ENCODE measurements around the gene ERC2. TPM values are rescaled to one million over a fixed set of nuclear protein-coding genes. Genes with fewer than 3 reads are reported as not detected.

Gene ERC2
- total and polyA plus RNA-seq, 2 donors (not counting 3 experiments of a cell fraction or from before 2014, with no cell fraction given): 5.6 to 15.5 TPM

DNA sequence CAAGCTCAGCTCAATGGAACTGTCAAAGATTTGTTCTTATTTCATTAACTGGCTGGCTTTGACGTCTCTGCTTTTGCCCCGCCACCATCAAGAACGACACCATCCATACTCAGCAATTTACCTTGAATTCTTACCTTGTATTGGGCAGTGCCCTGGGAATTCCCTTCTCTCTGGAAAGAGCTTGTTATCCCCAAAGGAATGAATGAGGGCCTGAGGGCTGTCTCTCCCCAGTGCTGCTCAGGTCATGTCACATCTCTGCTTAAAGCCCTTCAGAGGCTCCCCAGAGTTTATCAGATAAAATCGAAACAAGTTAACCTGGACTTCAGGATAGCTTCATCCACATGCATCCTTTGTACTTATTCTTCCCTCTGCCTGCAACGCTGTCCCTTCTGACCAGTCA, 975.3 kb downstream of the ERC2 start:
- POLR2A ChIA-PET: no interaction called here

DNA sequence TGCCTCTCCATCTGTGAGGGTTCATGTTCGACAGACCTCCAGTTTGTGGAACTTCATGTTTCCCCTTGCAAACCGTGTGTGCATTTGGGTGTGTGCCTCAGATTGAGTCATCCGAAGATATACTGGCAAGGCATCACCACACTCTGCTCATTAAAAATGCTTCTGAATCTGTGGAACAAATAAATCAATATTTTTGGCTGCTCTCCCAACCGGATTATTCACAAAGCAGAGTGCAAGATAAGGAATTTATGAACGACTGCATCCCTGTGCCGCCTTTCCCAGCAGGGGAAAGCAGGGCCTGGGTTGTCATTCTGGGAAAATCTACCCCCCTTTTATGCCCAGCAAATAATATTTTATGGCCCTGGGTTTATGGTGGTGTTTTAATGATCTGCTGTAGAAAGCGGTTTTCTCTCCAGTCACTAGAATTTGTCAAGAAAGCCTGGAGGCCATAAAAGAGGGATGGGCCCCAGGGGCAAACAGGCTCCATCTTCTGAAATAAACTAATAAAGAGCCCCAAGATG, 976.9 kb downstream of the ERC2 start:
- Histone ChIP-seq H3K9me1 (replicated peaks; ENCODE audit: control insufficient read depth, extremely low read depth, insufficient read depth, low read length) (no peaks in the 10 kb centered on the region), H3K27ac (ENCODE audit: insufficient read depth, low read depth, low read length) (no peak overlapping the region), H3K4me3 (replicated peaks in 1 of 3; ENCODE audit: insufficient read depth in 1 of 3, low read depth in 1 of 3, low read length in 3 of 3) (no peak overlapping the region), H2AFZ (ENCODE audit: low read depth, low read length) (no peak overlapping the region), H3K36me3 (ENCODE audit: control insufficient read depth in 2 of 2, extremely low read depth in 1 of 2, insufficient read depth in 2 of 2, low read length in 2 of 2) (no peaks in the 10 kb centered on the region), H3K27me3 (ENCODE audit: control insufficient read depth in 2 of 2, insufficient read depth in 2 of 2, low read length in 2 of 2) (peaks cover 43 to 51% of the 10 kb centered on the region in 2 experiments), H3K4me1 (ENCODE audit: control insufficient read depth, extremely low read depth, insufficient read depth, low read length) (peaks cover 11% of the 10 kb centered on the region), H3K9ac (replicated peaks; ENCODE audit: extremely low read depth, insufficient read depth, low read length) (no peak overlapping the region), H4K20me1 (replicated peaks; ENCODE audit: control insufficient read depth, extremely low read depth, insufficient read depth, low read length) (no peaks in the 10 kb centered on the region), H3K79me2 (ENCODE audit: control insufficient read depth, insufficient read depth, low read length) (no peaks in the 10 kb centered on the region), H3K4me2 (ENCODE audit: insufficient read depth, low read length) (no peak overlapping the region), H3K9me3 (replicated peaks; ENCODE audit: control insufficient read depth, insufficient read depth, low read length) (no peaks in the 10 kb centered on the region)
- BruUV-seq (replicated peaks): no TSS peak
- no peak for FAIRE-seq
- dilution Hi-C loops (cut with MboI; ENCODE audit: extremely low pct_ligation_motif_present, low sequenced_read_pairs) (no loop called here), intact Hi-C loops (cut with micrococcal nuclease) (no loop called here)
- ChIA-PET CTCF (no interaction called here), POLR2A (no interaction called here)
- peak; percentile 13 for DNase-seq (ENCODE audit: low read depth, low spot score)
- no peak for TF ChIP-seq JUN (IDR thresholded peaks at IDR 0.05; ENCODE audit: borderline replicate concordance, insufficient read depth, insufficient read length, low read depth)
- TF ChIP-seq POLR2A (IDR thresholded peaks at IDR 0.05; ENCODE audit: low read depth, low read length): no peak
- no peak for TF ChIP-seq MYC (IDR thresholded peaks at IDR 0.05; ENCODE audit: low read depth, low read length)
- TF ChIP-seq, protein P1, sequence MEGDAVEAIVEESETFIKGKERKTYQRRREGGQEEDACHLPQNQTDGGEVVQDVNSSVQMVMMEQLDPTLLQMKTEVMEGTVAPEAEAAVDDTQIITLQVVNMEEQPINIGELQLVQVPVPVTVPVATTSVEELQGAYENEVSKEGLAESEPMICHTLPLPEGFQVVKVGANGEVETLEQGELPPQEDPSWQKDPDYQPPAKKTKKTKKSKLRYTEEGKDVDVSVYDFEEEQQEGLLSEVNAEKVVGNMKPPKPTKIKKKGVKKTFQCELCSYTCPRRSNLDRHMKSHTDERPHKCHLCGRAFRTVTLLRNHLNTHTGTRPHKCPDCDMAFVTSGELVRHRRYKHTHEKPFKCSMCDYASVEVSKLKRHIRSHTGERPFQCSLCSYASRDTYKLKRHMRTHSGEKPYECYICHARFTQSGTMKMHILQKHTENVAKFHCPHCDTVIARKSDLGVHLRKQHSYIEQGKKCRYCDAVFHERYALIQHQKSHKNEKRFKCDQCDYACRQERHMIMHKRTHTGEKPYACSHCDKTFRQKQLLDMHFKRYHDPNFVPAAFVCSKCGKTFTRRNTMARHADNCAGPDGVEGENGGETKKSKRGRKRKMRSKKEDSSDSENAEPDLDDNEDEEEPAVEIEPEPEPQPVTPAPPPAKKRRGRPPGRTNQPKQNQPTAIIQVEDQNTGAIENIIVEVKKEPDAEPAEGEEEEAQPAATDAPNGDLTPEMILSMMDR (IDR thresholded peaks at IDR 0.05; ENCODE audit: extremely low read depth in 1 of 2, insufficient read depth in 1 of 2, low read depth in 1 of 2, low read length in 2 of 2): no peak

More for the DNA sequence above, 975.3 kb downstream of the ERC2 start:
- H3K9me3 ChIP-seq (replicated peaks; ENCODE audit: control insufficient read depth, insufficient read depth, low read length): no peaks in the 10 kb centered on the region
- FAIRE-seq (no peak), DNase-seq (ENCODE audit: low read depth, low spot score) (no peak)
- no peaks in the 10 kb centered on the region for H4K20me1 ChIP-seq (replicated peaks; ENCODE audit: control insufficient read depth, extremely low read depth, insufficient read depth, low read length)
- no peak overlapping the region for H3K4me2 ChIP-seq (ENCODE audit: insufficient read depth, low read length)
- H3K9ac ChIP-seq (replicated peaks; ENCODE audit: extremely low read depth, insufficient read depth, low read length): no peak overlapping the region
- CTCF ChIA-PET: interaction anchor here (1.4 to 2.1 kb wide), 3 partner anchors 163 to 758 kb away, joined by 3 to 15 read pairs (median 3); no protein-coding TSS in a partner anchor
- no peaks in the 10 kb centered on the region for H3K36me3 ChIP-seq (ENCODE audit: control insufficient read depth in 2 of 2, extremely low read depth in 1 of 2, insufficient read depth in 2 of 2, low read length in 2 of 2)
- intact Hi-C loops (cut with micrococcal nuclease) (no loop called here), dilution Hi-C loops (cut with MboI; ENCODE audit: extremely low pct_ligation_motif_present, low sequenced_read_pairs) (no loop called here)
- no peaks in the 10 kb centered on the region for H3K9me1 ChIP-seq (replicated peaks; ENCODE audit: control insufficient read depth, extremely low read depth, insufficient read depth, low read length)
- H3K79me2 ChIP-seq (ENCODE audit: control insufficient read depth, insufficient read depth, low read length): no peaks in the 10 kb centered on the region
- TF ChIP-seq POLR2A (IDR thresholded peaks at IDR 0.05; ENCODE audit: low read depth, low read length): no peak
- TF ChIP-seq FOS (IDR thresholded peaks at IDR 0.05; ENCODE audit: borderline replicate concordance, insufficient read depth, low read length): no peak
- no peak for TF ChIP-seq EZH2 (IDR thresholded peaks at IDR 0.05; ENCODE audit: borderline replicate concordance, low read depth, low read length, severe bottlenecking)
- TF ChIP-seq, protein P1 (IDR thresholded peaks at IDR 0.05; ENCODE audit: extremely low read depth in 1 of 2, insufficient read depth in 1 of 2, low read depth in 1 of 2, low read length in 2 of 2): no peak
- no peak overlapping the region for H3K27ac ChIP-seq (ENCODE audit: insufficient read depth, low read depth, low read length)
- no peak overlapping the region for H3K4me3 ChIP-seq (replicated peaks in 1 of 3; ENCODE audit: insufficient read depth in 1 of 3, low read depth in 1 of 3, low read length in 3 of 3)
- H3K4me1 ChIP-seq (ENCODE audit: control insufficient read depth, extremely low read depth, insufficient read depth, low read length): peaks cover 3% of the 10 kb centered on the region
- BruUV-seq (replicated peaks): no TSS peak
- peaks cover 34 to 40% of the 10 kb centered on the region in 2 experiments for H3K27me3 ChIP-seq (ENCODE audit: control insufficient read depth in 2 of 2, insufficient read depth in 2 of 2, low read length in 2 of 2)
- no peak overlapping the region for H2AFZ ChIP-seq (ENCODE audit: low read depth, low read length)
